SK-N-SH (cell line): ENCODE data around the gene PFAS. TPM values are rescaled to one million over a fixed set of nuclear protein-coding genes. Genes with fewer than 3 reads are reported as not detected.

ENCODE experiments used
- CTCF ChIA-PET: fragments of 300-600, 350-600 bp; formaldehyde crosslinking; extraction: SDS; loops from one replicate; lab custom pipeline; 2021; lab: Yijun Ruan, JAX
- POLR2A ChIA-PET: fragments of 350-600 bp; sonication (Branson Sonifier 250); formaldehyde crosslinking; extraction: SDS; loops from one replicate; lab custom pipeline; 2020; ENCODE audit warnings: antibody characterized with exemption, inconsistent platforms; lab: Yijun Ruan, JAX
- DNase-seq: peaks from one replicate; pipeline ENCODE4 v3.0.0; 2012
- H2AFZ ChIP-seq: fragments of 200-600 bp; sonication (generic); 2 replicates; pipeline ENCODE4 v1.8.1; 2016; ENCODE audit warnings: antibody characterized with exemption, mild to moderate bottlenecking, low read depth
- H3F3A ChIP-seq: fragments of 200-600 bp; sonication (generic); replicated peaks from 2 replicates; pipeline ENCODE3; 2016; ENCODE audit warnings: antibody characterized with exemption, mild to moderate bottlenecking; ENCODE audit not compliant: insufficient read depth
- H3K27ac ChIP-seq, 2 experiments: fragments of 200-500 bp in 1 of 2; fragments of 200-600 bp in 1 of 2; sonication (Bioruptor generic) in 1 of 2; sonication (generic), shearing (Covaris generic) in 1 of 2; 2 replicates each; pipeline versions ENCODE4 v1.5.1 to v1.6.1; 2014 to 2016; ENCODE audit warnings: low read depth in 2 of 2, inconsistent platforms in 1 of 2, low read length in 1 of 2, mild to moderate bottlenecking in 1 of 2, mixed read lengths in 1 of 2
- H3K27me3 ChIP-seq: fragments of 200-600 bp; sonication (generic), shearing (Covaris generic); 2 replicates; pipeline ENCODE4 v1.6.1; 2016; ENCODE audit warnings: mixed run types; ENCODE audit not compliant: insufficient read depth
- H3K36me3 ChIP-seq, 2 experiments: fragments of 200-500 bp in 1 of 2; fragments of 200-600 bp in 1 of 2; sonication (Bioruptor generic) in 1 of 2; sonication (generic) in 1 of 2; replicated peaks in 1 of 2; 2 replicates each; pipeline versions ENCODE3 to v1.5.1; 2014 to 2016; ENCODE audit warnings: low read length in 1 of 2, mild to moderate bottlenecking in 1 of 2; ENCODE audit not compliant: insufficient read depth in 2 of 2, control insufficient read depth in 1 of 2
- H3K4me1 ChIP-seq, 2 experiments: fragments of 200-500 bp in 1 of 2; fragments of 200-600 bp in 1 of 2; sonication (Bioruptor generic) in 1 of 2; sonication (generic), shearing (Covaris generic) in 1 of 2; 2 replicates each; pipeline versions ENCODE4 v1.5.1 to v1.6.1; 2014 to 2016; ENCODE audit warnings: low read depth in 1 of 2, low read length in 1 of 2, mixed run types in 1 of 2; ENCODE audit not compliant: insufficient read depth in 2 of 2, control insufficient read depth in 1 of 2
- H3K4me2 ChIP-seq: fragments of 200-600 bp; sonication (generic), shearing (Covaris generic); 2 replicates; pipeline ENCODE4 v1.6.1; 2017; ENCODE audit warnings: mixed run types
- H3K4me3 ChIP-seq, 2 experiments: fragments of 200-500 bp in 1 of 2; fragments of 200-600 bp in 1 of 2; sonication (Bioruptor generic) in 1 of 2; sonication (generic), shearing (Covaris generic) in 1 of 2; 2 replicates each; pipeline versions ENCODE4 v1.5.1 to v1.8.1; 2014 to 2016; ENCODE audit warnings: low read depth in 2 of 2, inconsistent platforms in 1 of 2, low read length in 1 of 2, mild to moderate bottlenecking in 1 of 2, mixed read lengths in 1 of 2, moderate library complexity in 1 of 2
- H3K79me2 ChIP-seq: fragments of 200-600 bp; sonication (generic); 2 replicates; pipeline ENCODE4 v1.8.1; 2017; ENCODE audit warnings: mild to moderate bottlenecking; ENCODE audit not compliant: insufficient read depth
- H3K9ac ChIP-seq: fragments of 200-600 bp; sonication (generic); 2 replicates; pipeline ENCODE4 v1.6.1; 2017; ENCODE audit warnings: mixed run types
- H3K9me2 ChIP-seq: fragments of 200-600 bp; sonication (generic); 2 replicates; pipeline ENCODE4 v1.6.1; 2017; ENCODE audit warnings: mixed run types
- H3K9me3 ChIP-seq: fragments of 200-600 bp; sonication (generic); 2 replicates; pipeline ENCODE4 v1.6.1; 2017; ENCODE audit warnings: mixed run types, mild to moderate bottlenecking, moderate library complexity
- H4K20me1 ChIP-seq: fragments of 200-600 bp; sonication (generic); 2 replicates; pipeline ENCODE4 v1.6.1; 2017; ENCODE audit warnings: mild to moderate bottlenecking, mixed run types; ENCODE audit not compliant: insufficient read depth
- CHD2 ChIP-seq: fragments of 150-350 bp; IDR thresholded peaks from 2 replicates; pipeline ENCODE4 v1.6.1; 2018; ENCODE audit warnings: low read length; ENCODE audit not compliant: partially characterized antibody
- EP300 ChIP-seq, 2 experiments: IDR thresholded peaks; 2 replicates each; pipeline versions ENCODE4 v1.4.0 to v1.6.1; 2012; ENCODE audit warnings: borderline replicate concordance in 1 of 2, low read depth in 1 of 2, low read length in 1 of 2
- FOXM1 ChIP-seq: IDR thresholded peaks from 2 replicates; pipeline ENCODE4 v1.4.0; 2012; ENCODE audit warnings: low read depth, mild to moderate bottlenecking
- GATA2 ChIP-seq: sonication (generic); formaldehyde crosslinking; IDR thresholded peaks from 2 replicates; pipeline ENCODE4 v1.5.0; 2020; ENCODE audit warnings: mild to moderate bottlenecking, missing genetic modification reagents
- JUND ChIP-seq: IDR thresholded peaks from 2 replicates; pipeline ENCODE4 v1.4.0; 2012
- MEF2A ChIP-seq: IDR thresholded peaks from 2 replicates; pipeline ENCODE4 v1.4.0; 2012; ENCODE audit warnings: low read depth, borderline replicate concordance
- NFIC ChIP-seq: IDR thresholded peaks from 2 replicates; pipeline ENCODE4 v1.4.0; 2012; ENCODE audit warnings: borderline replicate concordance
- POLR2AphosphoS5 ChIP-seq: IDR thresholded peaks from 2 replicates; pipeline ENCODE4 v1.6.1; 2012; ENCODE audit warnings: low read depth, low read length
- RAD21 ChIP-seq: IDR thresholded peaks from 2 replicates; pipeline ENCODE4 v1.6.1; 2012; ENCODE audit warnings: mild to moderate bottlenecking, low read length
- SIN3A ChIP-seq: IDR thresholded peaks from 2 replicates; pipeline ENCODE4 v1.6.1; 2012; ENCODE audit warnings: low read depth, mild to moderate bottlenecking, low read length, moderate library complexity, borderline replicate concordance
- SMC3 ChIP-seq: IDR thresholded peaks from 2 replicates; pipeline ENCODE4 v1.6.1; 2012; ENCODE audit warnings: low read depth, low read length, improper control_type of control experiment
- TCF12 ChIP-seq: IDR thresholded peaks from 2 replicates; pipeline ENCODE4 v1.4.0; 2012
- WGBS: methylation state at CpG from one replicate; pipeline ENCODE4 v1.1.6; 2017; ENCODE audit warnings: low lambda C conversion rate; 5-methylcytosine and 5-hydroxymethylcytosine counted together
- polyA plus RNA-seq, 3 experiments: library from polyadenylated mRNA; depleted of rRNA; stranded (reverse); fragments of >200 nt; gene quantifications; 2 replicates each; pipeline ENCODE4 v1.2.3, GENCODE V29; 2012
- TF ChIP-seq, protein P1 (sequence below): fragments of 150-350 bp; IDR thresholded peaks from 2 replicates; pipeline ENCODE4 v1.6.1; 2017; ENCODE audit warnings: antibody characterized with exemption, low read length, low read depth, borderline replicate concordance
- TF ChIP-seq, protein P2 (sequence below): IDR thresholded peaks from 2 replicates; pipeline ENCODE4 v1.4.0; 2012; ENCODE audit warnings: low read depth, borderline replicate concordance
- TF ChIP-seq, protein P3 (sequence below): fragments of 200-600 bp; sonication (generic); IDR thresholded peaks from 2 replicates; pipeline ENCODE4 v1.6.1; 2017; ENCODE audit warnings: antibody characterized with exemption, mild to moderate bottlenecking, moderate library complexity

The PFAS gene
- polyA plus RNA-seq, 1 of the 3 experiments (the other 2 are of a cell fraction): 22.4 TPM

DNA sequence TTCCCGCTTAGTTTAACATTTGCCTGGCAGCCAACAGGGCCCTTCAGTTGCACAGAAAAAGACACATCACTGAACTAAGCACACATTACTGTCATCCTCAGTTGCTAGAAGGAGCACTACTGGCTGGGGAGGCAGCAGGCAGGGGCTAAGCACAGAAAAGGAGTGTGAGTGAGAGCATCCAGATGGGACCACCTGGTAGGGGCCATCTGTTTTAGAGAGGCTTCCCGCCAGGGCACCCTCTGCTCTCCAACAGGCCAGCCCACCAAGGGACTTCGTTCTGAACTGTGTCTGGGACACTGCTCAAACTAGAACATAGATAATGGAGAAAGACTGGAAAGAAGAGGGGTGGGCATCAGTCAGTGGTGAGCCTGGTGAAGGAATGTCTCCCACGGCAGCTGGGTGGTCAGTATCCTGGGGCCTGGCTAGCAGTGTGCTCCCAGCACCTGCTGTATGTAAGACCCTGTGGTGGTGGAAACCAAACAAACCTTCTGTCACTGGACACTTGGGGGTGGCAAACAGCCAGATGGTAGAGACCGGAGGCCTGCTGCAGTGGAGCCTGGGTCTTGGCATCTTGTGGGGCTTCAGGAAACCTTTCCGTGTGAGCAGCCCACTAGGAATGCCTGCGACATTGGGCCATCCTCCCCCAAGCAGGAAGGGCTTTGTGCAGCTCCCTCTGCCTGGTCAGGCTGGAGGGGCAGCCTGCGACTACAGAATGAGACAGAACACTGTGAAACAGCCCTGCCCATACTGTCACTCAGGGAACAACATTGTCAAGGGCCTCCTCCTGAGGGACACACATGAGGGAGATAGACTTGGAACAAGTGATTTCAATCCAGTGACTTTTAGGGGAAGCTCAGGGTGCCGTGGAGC, 26.6 kb downstream of the PFAS start:
- H2AFZ ChIP-seq: no peak overlapping the region
- H3K4me1 ChIP-seq: no peaks in the 10 kb centered on the region; a peak in 1 of 4 replicates
- no peaks in the 10 kb centered on the region for H3K79me2 ChIP-seq
- POLR2A ChIA-PET: no interaction called here
- no peak overlapping the region for H3K27ac ChIP-seq
- H3F3A ChIP-seq: no peaks in the 10 kb centered on the region
- 90% methylated on average over 6 of the region's 9 CpGs for WGBS
- H3K9me2 ChIP-seq: no peaks in the 10 kb centered on the region
- TF ChIP-seq FOXM1 (no peak), TCF12 (no peak), SIN3A (no peak), CHD2 (no peak), EP300 (IDR thresholded peaks at IDR 0.05; ENCODE audit: borderline replicate concordance in 1 of 2, low read depth in 1 of 2, low read length in 1 of 2) (no peak), NFIC (no peak), RAD21 (no peak), POLR2AphosphoS5 (no peak), MEF2A (no peak), JUND (no peak), GATA2 (CRISPR knock-in tag) (no peak), SMC3 (no peak)
- TF ChIP-seq, protein P1, sequence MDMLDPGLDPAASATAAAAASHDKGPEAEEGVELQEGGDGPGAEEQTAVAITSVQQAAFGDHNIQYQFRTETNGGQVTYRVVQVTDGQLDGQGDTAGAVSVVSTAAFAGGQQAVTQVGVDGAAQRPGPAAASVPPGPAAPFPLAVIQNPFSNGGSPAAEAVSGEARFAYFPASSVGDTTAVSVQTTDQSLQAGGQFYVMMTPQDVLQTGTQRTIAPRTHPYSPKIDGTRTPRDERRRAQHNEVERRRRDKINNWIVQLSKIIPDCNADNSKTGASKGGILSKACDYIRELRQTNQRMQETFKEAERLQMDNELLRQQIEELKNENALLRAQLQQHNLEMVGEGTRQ: no peak
- TF ChIP-seq, protein P2, sequence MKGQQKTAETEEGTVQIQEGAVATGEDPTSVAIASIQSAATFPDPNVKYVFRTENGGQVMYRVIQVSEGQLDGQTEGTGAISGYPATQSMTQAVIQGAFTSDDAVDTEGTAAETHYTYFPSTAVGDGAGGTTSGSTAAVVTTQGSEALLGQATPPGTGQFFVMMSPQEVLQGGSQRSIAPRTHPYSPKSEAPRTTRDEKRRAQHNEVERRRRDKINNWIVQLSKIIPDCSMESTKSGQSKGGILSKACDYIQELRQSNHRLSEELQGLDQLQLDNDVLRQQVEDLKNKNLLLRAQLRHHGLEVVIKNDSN: no peak
- TF ChIP-seq, protein P3, sequence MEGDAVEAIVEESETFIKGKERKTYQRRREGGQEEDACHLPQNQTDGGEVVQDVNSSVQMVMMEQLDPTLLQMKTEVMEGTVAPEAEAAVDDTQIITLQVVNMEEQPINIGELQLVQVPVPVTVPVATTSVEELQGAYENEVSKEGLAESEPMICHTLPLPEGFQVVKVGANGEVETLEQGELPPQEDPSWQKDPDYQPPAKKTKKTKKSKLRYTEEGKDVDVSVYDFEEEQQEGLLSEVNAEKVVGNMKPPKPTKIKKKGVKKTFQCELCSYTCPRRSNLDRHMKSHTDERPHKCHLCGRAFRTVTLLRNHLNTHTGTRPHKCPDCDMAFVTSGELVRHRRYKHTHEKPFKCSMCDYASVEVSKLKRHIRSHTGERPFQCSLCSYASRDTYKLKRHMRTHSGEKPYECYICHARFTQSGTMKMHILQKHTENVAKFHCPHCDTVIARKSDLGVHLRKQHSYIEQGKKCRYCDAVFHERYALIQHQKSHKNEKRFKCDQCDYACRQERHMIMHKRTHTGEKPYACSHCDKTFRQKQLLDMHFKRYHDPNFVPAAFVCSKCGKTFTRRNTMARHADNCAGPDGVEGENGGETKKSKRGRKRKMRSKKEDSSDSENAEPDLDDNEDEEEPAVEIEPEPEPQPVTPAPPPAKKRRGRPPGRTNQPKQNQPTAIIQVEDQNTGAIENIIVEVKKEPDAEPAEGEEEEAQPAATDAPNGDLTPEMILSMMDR: no peak
- no peak for DNase-seq
- no peak overlapping the region for H3K4me3 ChIP-seq
- H3K4me2 ChIP-seq: no peak overlapping the region
- H4K20me1 ChIP-seq: no peaks in the 10 kb centered on the region
- H3K27me3 ChIP-seq: no peaks in the 10 kb centered on the region
- CTCF ChIA-PET: no interaction called here
- H3K36me3 ChIP-seq: peaks cover 0 to 4% of the 10 kb centered on the region in 2 experiments
- no peaks in the 10 kb centered on the region for H3K9me3 ChIP-seq
- no peak overlapping the region for H3K9ac ChIP-seq
